ENCODE data around the gene SCN10A.

SCN10A gene

DNA sequence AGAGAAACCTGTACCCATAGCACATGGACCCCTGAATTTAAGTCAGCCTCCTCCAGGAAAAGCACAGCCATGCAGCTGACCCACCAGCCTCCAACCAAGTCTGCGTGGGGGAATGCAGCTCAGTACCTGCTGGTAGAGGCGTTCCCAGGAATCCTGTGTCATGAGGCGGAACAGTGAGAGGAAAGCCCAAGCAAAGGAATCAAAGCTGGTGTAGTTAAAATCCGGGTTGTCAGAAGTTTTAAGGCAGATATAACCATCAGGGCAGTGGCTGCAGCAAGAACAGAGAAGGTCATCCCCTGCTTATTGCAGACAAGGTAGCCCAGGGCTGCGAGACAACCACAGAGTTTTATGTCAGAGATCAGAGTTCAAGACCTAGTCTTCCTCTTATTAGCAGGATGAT is 59.1 kb downstream of the SCN10A start:
- H3K4ac ChIP-seq (ENCODE audit: low read depth in 1 of 2, low read length in 2 of 2), result no peak overlapping the region
- DNase-seq, result no peak
- no peak overlapping the region for H4K91ac ChIP-seq (ENCODE audit: low read length)
- no peak overlapping the region for H2BK15ac ChIP-seq (ENCODE audit: low read depth, poor library complexity, severe bottlenecking)
- H2AK5ac ChIP-seq (ENCODE audit: low read length, severe bottlenecking), result no peak overlapping the region
- no peaks in the 10 kb centered on the region for H3K79me1 ChIP-seq (replicated peaks; ENCODE audit: low read length, poor library complexity, severe bottlenecking)
- no peak overlapping the region for H2BK5ac ChIP-seq (ENCODE audit: low read depth, low read length, poor library complexity, severe bottlenecking)
- no peaks in the 10 kb centered on the region for H3K4me1 ChIP-seq (ENCODE audit: control insufficient read depth, insufficient read depth, low read depth, low read length)
- peaks cover 10% of the 10 kb centered on the region for H3K9me3 ChIP-seq (ENCODE audit: control insufficient read depth, low read length)
- no peak overlapping the region for H3K9ac ChIP-seq (ENCODE audit: low read length)
- no peak overlapping the region for H2AFZ ChIP-seq (ENCODE audit: low read depth, low read length)
- peaks cover 0 to 26% of the 10 kb centered on the region in 2 experiments for H3K27me3 ChIP-seq (ENCODE audit: control insufficient read depth in 1 of 2, insufficient read depth in 1 of 2, low read length in 2 of 2)
- WGBS, result 61% methylated on average over 5 of the region's 5 CpGs
- no peaks in the 10 kb centered on the region for H3K36me3 ChIP-seq (ENCODE audit: control insufficient read depth in 1 of 2, insufficient read depth in 2 of 2, low read depth in 1 of 2, low read length in 2 of 2)
- H4K8ac ChIP-seq (ENCODE audit: low read length), result no peak overlapping the region
- no peak overlapping the region for H2BK12ac ChIP-seq (ENCODE audit: low read length in 2 of 2)
- no peak overlapping the region for H3K18ac ChIP-seq (ENCODE audit: low read depth in 1 of 2, low read length in 2 of 2)
- H3K4me3 ChIP-seq (ENCODE audit: insufficient read depth in 1 of 2, low read depth in 1 of 2, low read length in 2 of 2), result no peak overlapping the region
- no peak overlapping the region for H3K14ac ChIP-seq (ENCODE audit: low read length in 2 of 2)
- H3K4me2 ChIP-seq (ENCODE audit: low read length, poor library complexity, severe bottlenecking), result no peak overlapping the region
- no peak overlapping the region for H2BK120ac ChIP-seq (ENCODE audit: low read depth, low read length)
- no peak overlapping the region for H3K23ac ChIP-seq (ENCODE audit: low read length in 2 of 2)
- no peak overlapping the region for H3K27ac ChIP-seq (ENCODE audit: low read length, poor library complexity, severe bottlenecking)

- Histone ChIP-seq H3K23ac (ENCODE audit: low read length in 2 of 2) (no peak overlapping the region), H3K4ac (ENCODE audit: low read depth in 1 of 2, low read length in 2 of 2) (no peak overlapping the region), H3K36me3 (ENCODE audit: control insufficient read depth in 1 of 2, insufficient read depth in 2 of 2, low read depth in 1 of 2, low read length in 2 of 2) (no peaks in the 10 kb centered on the region), H3K4me2 (ENCODE audit: low read length, poor library complexity, severe bottlenecking) (no peak overlapping the region), H3K27me3 (ENCODE audit: control insufficient read depth in 1 of 2, insufficient read depth in 1 of 2, low read length in 2 of 2) (peaks cover 5 to 26% of the 10 kb centered on the region in 2 experiments), H2BK120ac (ENCODE audit: low read depth, low read length) (no peak overlapping the region), H3K14ac (ENCODE audit: low read length in 2 of 2) (no peak overlapping the region), H2AK5ac (ENCODE audit: low read length, severe bottlenecking) (no peak overlapping the region), H3K4me1 (ENCODE audit: control insufficient read depth, insufficient read depth, low read depth, low read length) (no peaks in the 10 kb centered on the region), H4K8ac (ENCODE audit: low read length) (no peak overlapping the region), H3K79me1 (replicated peaks; ENCODE audit: low read length, poor library complexity, severe bottlenecking) (no peaks in the 10 kb centered on the region), H3K27ac (ENCODE audit: low read length, poor library complexity, severe bottlenecking) (no peak overlapping the region), H3K9me3 (ENCODE audit: control insufficient read depth, low read length) (peaks cover 3% of the 10 kb centered on the region), H2BK15ac (ENCODE audit: low read depth, poor library complexity, severe bottlenecking) (no peak overlapping the region), H4K91ac (ENCODE audit: low read length) (no peak overlapping the region), H2AFZ (ENCODE audit: low read depth, low read length) (no peak overlapping the region), H2BK5ac (ENCODE audit: low read depth, low read length, poor library complexity, severe bottlenecking) (no peak overlapping the region), H3K18ac (ENCODE audit: low read depth in 1 of 2, low read length in 2 of 2) (no peak overlapping the region), H2BK12ac (ENCODE audit: low read length in 2 of 2) (no peak overlapping the region), H3K9ac (ENCODE audit: low read length) (no peak overlapping the region), H3K4me3 (ENCODE audit: insufficient read depth in 1 of 2, low read depth in 1 of 2, low read length in 2 of 2) (no peak overlapping the region)
- DNase-seq, result no peak
- 41% methylated on average over 5 of the region's 5 CpGs for WGBS
These were observed 60.9 kb downstream of the SCN10A start for GRCh38 chr3:38755130-38755529.

- DNase-seq, result no peak
- Histone ChIP-seq H4K91ac (ENCODE audit: low read length) (no peak overlapping the region), H3K4ac (ENCODE audit: low read depth in 1 of 2, low read length in 2 of 2) (no peak overlapping the region), H2AFZ (ENCODE audit: low read depth, low read length) (no peak overlapping the region), H3K9ac (ENCODE audit: low read length) (no peak overlapping the region), H3K36me3 (ENCODE audit: control insufficient read depth in 1 of 2, insufficient read depth in 2 of 2, low read depth in 1 of 2, low read length in 2 of 2) (no peaks in the 10 kb centered on the region), H3K9me3 (ENCODE audit: control insufficient read depth, low read length) (no peaks in the 10 kb centered on the region), H2BK15ac (ENCODE audit: low read depth, poor library complexity, severe bottlenecking) (no peak overlapping the region), H2BK12ac (ENCODE audit: low read length in 2 of 2) (no peak overlapping the region), H3K4me2 (ENCODE audit: low read length, poor library complexity, severe bottlenecking) (no peak overlapping the region), H3K18ac (ENCODE audit: low read depth in 1 of 2, low read length in 2 of 2) (no peak overlapping the region), H4K8ac (ENCODE audit: low read length) (no peak overlapping the region), H2BK5ac (ENCODE audit: low read depth, low read length, poor library complexity, severe bottlenecking) (no peak overlapping the region), H3K4me1 (ENCODE audit: control insufficient read depth, insufficient read depth, low read depth, low read length) (no peaks in the 10 kb centered on the region), H2BK120ac (ENCODE audit: low read depth, low read length) (no peak overlapping the region), H3K4me3 (ENCODE audit: insufficient read depth in 1 of 2, low read depth in 1 of 2, low read length in 2 of 2) (no peak overlapping the region), H3K79me1 (replicated peaks; ENCODE audit: low read length, poor library complexity, severe bottlenecking) (no peaks in the 10 kb centered on the region), H3K27me3 (ENCODE audit: control insufficient read depth in 1 of 2, insufficient read depth in 1 of 2, low read length in 2 of 2) (peaks cover 5 to 13% of the 10 kb centered on the region in 2 experiments), H2AK5ac (ENCODE audit: low read length, severe bottlenecking) (no peak overlapping the region), H3K27ac (ENCODE audit: low read length, poor library complexity, severe bottlenecking) (no peak overlapping the region), H3K23ac (ENCODE audit: low read length in 2 of 2) (no peak overlapping the region), H3K14ac (ENCODE audit: low read length in 2 of 2) (no peak overlapping the region)
- 67% methylated on average over 1 of the region's 1 CpG for WGBS
These were observed 69.4 kb downstream of the SCN10A start for GRCh38 chr3:38746641-38747040.

DNA sequence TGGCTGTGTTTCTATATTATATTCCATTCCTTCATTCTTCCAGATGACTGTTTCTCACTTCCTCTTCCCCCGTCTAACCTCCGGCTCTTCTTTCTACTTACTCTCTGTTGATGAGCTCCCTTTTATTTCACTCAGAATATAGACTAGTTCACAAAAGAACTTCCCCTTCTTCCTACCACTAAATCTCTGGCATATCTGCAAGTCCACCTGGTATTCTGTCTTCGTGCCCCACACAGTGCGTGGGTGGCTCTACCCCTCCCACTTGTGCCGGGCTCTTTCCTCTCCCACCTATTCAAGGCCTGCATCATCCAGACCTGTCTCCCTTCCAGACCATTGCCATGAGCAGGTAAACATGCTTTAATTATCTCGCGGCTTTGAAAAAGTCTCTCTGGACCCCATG is 73.0 kb downstream of the SCN10A start:
- no peak overlapping the region for H2BK120ac ChIP-seq (ENCODE audit: low read depth, low read length)
- no peak overlapping the region for H3K14ac ChIP-seq (ENCODE audit: low read length in 2 of 2)
- no peak for DNase-seq
- no peak overlapping the region for H2BK5ac ChIP-seq (ENCODE audit: low read depth, low read length, poor library complexity, severe bottlenecking)
- H2BK12ac ChIP-seq (ENCODE audit: low read length in 2 of 2), result no peak overlapping the region
- 84% methylated on average over 7 of the region's 7 CpGs for WGBS
- H3K4me1 ChIP-seq (ENCODE audit: control insufficient read depth, insufficient read depth, low read depth, low read length), result no peaks in the 10 kb centered on the region
- no peak overlapping the region for H3K27ac ChIP-seq (ENCODE audit: low read length, poor library complexity, severe bottlenecking)
- H3K4me3 ChIP-seq (ENCODE audit: insufficient read depth in 1 of 2, low read depth in 1 of 2, low read length in 2 of 2), result no peak overlapping the region
- H4K8ac ChIP-seq (ENCODE audit: low read length), result no peak overlapping the region
- no peak overlapping the region for H3K23ac ChIP-seq (ENCODE audit: low read length in 2 of 2)
- no peak overlapping the region for H2AK5ac ChIP-seq (ENCODE audit: low read length, severe bottlenecking)
- H3K9ac ChIP-seq (ENCODE audit: low read length), result no peak overlapping the region
- peaks cover 0 to 5% of the 10 kb centered on the region in 2 experiments for H3K27me3 ChIP-seq (ENCODE audit: control insufficient read depth in 1 of 2, insufficient read depth in 1 of 2, low read length in 2 of 2)
- H3K4me2 ChIP-seq (ENCODE audit: low read length, poor library complexity, severe bottlenecking), result no peak overlapping the region
- H3K36me3 ChIP-seq (ENCODE audit: control insufficient read depth in 1 of 2, insufficient read depth in 2 of 2, low read depth in 1 of 2, low read length in 2 of 2), result no peaks in the 10 kb centered on the region
- H3K4ac ChIP-seq (ENCODE audit: low read depth in 1 of 2, low read length in 2 of 2), result no peak overlapping the region
- no peak overlapping the region for H3K18ac ChIP-seq (ENCODE audit: low read depth in 1 of 2, low read length in 2 of 2)
- H2AFZ ChIP-seq (ENCODE audit: low read depth, low read length), result no peak overlapping the region
- no peak overlapping the region for H2BK15ac ChIP-seq (ENCODE audit: low read depth, poor library complexity, severe bottlenecking)
- no peak overlapping the region for H4K91ac ChIP-seq (ENCODE audit: low read length)
- no peaks in the 10 kb centered on the region for H3K79me1 ChIP-seq (replicated peaks; ENCODE audit: low read length, poor library complexity, severe bottlenecking)
- H3K9me3 ChIP-seq (ENCODE audit: control insufficient read depth, low read length), result no peaks in the 10 kb centered on the region
